ENCODE results near the gene SCFD1. TPM values are rescaled to one million over a fixed set of nuclear protein-coding genes. Genes with fewer than 3 reads are reported as not detected.
"Not testable (repeated sequence)": the region's sequence is repeated elsewhere in the genome, so short reads cannot be mapped to it uniquely, and the experiment has no call there.

SCFD1 gene
- total RNA-seq, 1 experiment from 2014 or later: 74.9 TPM

GRCh38 chr14:30610787-30611343 is 11.3 kb upstream of the SCFD1 start:
- DNase-seq (ENCODE audit: low spot score): peak; percentile 51

- no peak for DNase-seq (ENCODE audit: low spot score)
These were observed 8.0 kb upstream of the SCFD1 start for GRCh38 chr14:30614155-30614554.

GRCh38 chr14:30620178-30620577 is 1.9 kb upstream of the SCFD1 start:
- no peak for DNase-seq (ENCODE audit: low spot score)

- no peak for DNase-seq (ENCODE audit: low spot score)
These were observed 672 bp upstream of the SCFD1 start for GRCh38 chr14:30621354-30621939.

- DNase-seq (ENCODE audit: low spot score): no peak
These were observed 1.5 kb downstream of the SCFD1 start for GRCh38 chr14:30623412-30624131.

GRCh38 chr14:30624132-30624423 is 2.0 kb downstream of the SCFD1 start:
- no peak for DNase-seq (ENCODE audit: low spot score)

- no peak for DNase-seq (ENCODE audit: low spot score)
These were observed 3.4 kb downstream of the SCFD1 start for GRCh38 chr14:30625533-30625932.

GRCh38 chr14:30629432-30629831 is 7.3 kb downstream of the SCFD1 start:
- DNase-seq (ENCODE audit: low spot score): not testable (repeated sequence)

- no peak for DNase-seq (ENCODE audit: low spot score)
These were observed 8.1 kb downstream of the SCFD1 start for GRCh38 chr14:30630248-30630647.

- DNase-seq (ENCODE audit: low spot score): no peak
These were observed 10.6 kb downstream of the SCFD1 start for GRCh38 chr14:30632730-30633129.

GRCh38 chr14:30638926-30639325 is 16.8 kb downstream of the SCFD1 start:
- no peak for DNase-seq (ENCODE audit: low spot score)

- no peak for DNase-seq (ENCODE audit: low spot score)
These were observed 19.1 kb downstream of the SCFD1 start for GRCh38 chr14:30641207-30641606.

- DNase-seq (ENCODE audit: low spot score): not testable (repeated sequence)
These were observed 22.3 kb downstream of the SCFD1 start for GRCh38 chr14:30644462-30644861.

GRCh38 chr14:30645600-30645999 is 23.5 kb downstream of the SCFD1 start:
- DNase-seq (ENCODE audit: low spot score): no peak

- DNase-seq (ENCODE audit: low spot score): no peak
These were observed 26.4 kb downstream of the SCFD1 start for GRCh38 chr14:30648471-30648870.

GRCh38 chr14:30651937-30652336 is 29.8 kb downstream of the SCFD1 start:
- no peak for DNase-seq (ENCODE audit: low spot score)

GRCh38 chr14:30655124-30655523 is 33.0 kb downstream of the SCFD1 start:
- no peak for DNase-seq (ENCODE audit: low spot score)

GRCh38 chr14:30655658-30656057 is 33.5 kb downstream of the SCFD1 start:
- no peak for DNase-seq (ENCODE audit: low spot score)

GRCh38 chr14:30656190-30656632 is 34.1 kb downstream of the SCFD1 start:
- DNase-seq (ENCODE audit: low spot score): peak; percentile 21

- no peak for DNase-seq (ENCODE audit: low spot score)
These were observed 34.9 kb downstream of the SCFD1 start for GRCh38 chr14:30657050-30657449.

GRCh38 chr14:30657606-30658163 is 35.6 kb downstream of the SCFD1 start:
- DNase-seq (ENCODE audit: low spot score): no peak

GRCh38 chr14:30658645-30659044 is 36.5 kb downstream of the SCFD1 start:
- no peak for DNase-seq (ENCODE audit: low spot score)

- no peak for DNase-seq (ENCODE audit: low spot score)
These were observed 47.5 kb downstream of the SCFD1 start for GRCh38 chr14:30669594-30669993.
